ENCODE results near the gene ABCC11.

The ABCC11 gene

GRCh38 chr16:48146131-48146530 is 101.2 kb downstream of the ABCC11 start:
- CTCF ChIA-PET, result no interaction called here
- TF ChIP-seq L3MBTL2 (conservative IDR thresholded peaks at IDR 0.05), result no peak
- no peak for TF ChIP-seq CTBP1 (IDR thresholded peaks at IDR 0.05; ENCODE audit: borderline replicate concordance)
- no peak for TF ChIP-seq LEF1 (IDR thresholded peaks at IDR 0.05; ENCODE audit: borderline replicate concordance)
- TF ChIP-seq SUZ12 (IDR thresholded peaks at IDR 0.05), result no peak
- no peak for TF ChIP-seq FOXA1 (IDR thresholded peaks at IDR 0.05)
- TF ChIP-seq BHLHE40 (IDR thresholded peaks at IDR 0.05; ENCODE audit: borderline replicate concordance), result no peak
- no peak for TF ChIP-seq NFRKB (IDR thresholded peaks at IDR 0.05)
- TF ChIP-seq TARDBP (IDR thresholded peaks at IDR 0.05), result no peak
- no peak for TF ChIP-seq FOXK2 (IDR thresholded peaks at IDR 0.05)
- POLR2A ChIA-PET, result no interaction called here
- no peak for DNase-seq (ENCODE audit: extremely low spot score)

GRCh38 chr16:48143812-48144368 is 103.4 kb downstream of the ABCC11 start:
- POLR2A ChIA-PET, result no interaction called here
- CTCF ChIA-PET, result no interaction called here
- DNase-seq (ENCODE audit: extremely low spot score), result no peak
- no peak for TF ChIP-seq TARDBP (IDR thresholded peaks at IDR 0.05)
- no peak for TF ChIP-seq PKNOX1 (IDR thresholded peaks at IDR 0.05)
- no peak for TF ChIP-seq FOXA1 (IDR thresholded peaks at IDR 0.05)
- no peak for TF ChIP-seq LEF1 (IDR thresholded peaks at IDR 0.05; ENCODE audit: borderline replicate concordance)
- no peak for TF ChIP-seq SP1 (IDR thresholded peaks at IDR 0.05)
- TF ChIP-seq HDGF (IDR thresholded peaks at IDR 0.05; ENCODE audit: borderline replicate concordance), result no peak
- TF ChIP-seq ZNF384 (IDR thresholded peaks at IDR 0.05), result no peak
- no peak for TF ChIP-seq NFRKB (IDR thresholded peaks at IDR 0.05)

GRCh38 chr16:48140821-48141220 is 106.5 kb downstream of the ABCC11 start:
- ChIA-PET CTCF (no interaction called here), POLR2A (no interaction called here)
- DNase-seq (ENCODE audit: extremely low spot score), result no peak
- no peak for TF ChIP-seq BHLHE40 (IDR thresholded peaks at IDR 0.05; ENCODE audit: borderline replicate concordance)
- no peak for TF ChIP-seq FOXK2 (IDR thresholded peaks at IDR 0.05)
- TF ChIP-seq ZNF384 (IDR thresholded peaks at IDR 0.05), result no peak
- no peak for TF ChIP-seq ELF4 (IDR thresholded peaks at IDR 0.05)
- TF ChIP-seq TARDBP (IDR thresholded peaks at IDR 0.05), result no peak
- no peak for TF ChIP-seq CTBP1 (IDR thresholded peaks at IDR 0.05; ENCODE audit: borderline replicate concordance)
- TF ChIP-seq SUZ12 (IDR thresholded peaks at IDR 0.05), result no peak
- TF ChIP-seq HDGF (IDR thresholded peaks at IDR 0.05; ENCODE audit: borderline replicate concordance), result no peak
- no peak for TF ChIP-seq FOXA1 (IDR thresholded peaks at IDR 0.05)
- no peak for TF ChIP-seq L3MBTL2 (conservative IDR thresholded peaks at IDR 0.05)
- TF ChIP-seq FOXM1 (IDR thresholded peaks at IDR 0.05; ENCODE audit: borderline replicate concordance), result no peak
- no peak for TF ChIP-seq NFRKB (IDR thresholded peaks at IDR 0.05)
- no peak for TF ChIP-seq LEF1 (IDR thresholded peaks at IDR 0.05; ENCODE audit: borderline replicate concordance)
- TF ChIP-seq PKNOX1 (IDR thresholded peaks at IDR 0.05), result no peak
- no peak for TF ChIP-seq SP1 (IDR thresholded peaks at IDR 0.05)
- no peak for TF ChIP-seq ARNT (IDR thresholded peaks at IDR 0.05)

GRCh38 chr16:48139517-48139916 is 107.8 kb downstream of the ABCC11 start:
- ChIA-PET CTCF (no interaction called here), POLR2A (no interaction called here)
- no peak for TF ChIP-seq ZNF384 (IDR thresholded peaks at IDR 0.05)
- no peak for TF ChIP-seq SP1 (IDR thresholded peaks at IDR 0.05)
- TF ChIP-seq NFRKB (IDR thresholded peaks at IDR 0.05), result no peak
- TF ChIP-seq ARNT (IDR thresholded peaks at IDR 0.05), result no peak
- TF ChIP-seq CTBP1 (IDR thresholded peaks at IDR 0.05; ENCODE audit: borderline replicate concordance), result no peak
- no peak for TF ChIP-seq FOXA1 (IDR thresholded peaks at IDR 0.05)
- no peak for TF ChIP-seq FOXM1 (IDR thresholded peaks at IDR 0.05; ENCODE audit: borderline replicate concordance)
- TF ChIP-seq TARDBP (IDR thresholded peaks at IDR 0.05), result no peak
- no peak for TF ChIP-seq PKNOX1 (IDR thresholded peaks at IDR 0.05)
- TF ChIP-seq FOXK2 (IDR thresholded peaks at IDR 0.05), result no peak
- TF ChIP-seq HDGF (IDR thresholded peaks at IDR 0.05; ENCODE audit: borderline replicate concordance), result no peak
- no peak for TF ChIP-seq L3MBTL2 (conservative IDR thresholded peaks at IDR 0.05)
- TF ChIP-seq LEF1 (IDR thresholded peaks at IDR 0.05; ENCODE audit: borderline replicate concordance), result no peak
- no peak for TF ChIP-seq BHLHE40 (IDR thresholded peaks at IDR 0.05; ENCODE audit: borderline replicate concordance)
- TF ChIP-seq SUZ12 (IDR thresholded peaks at IDR 0.05), result no peak
- TF ChIP-seq ELF4 (IDR thresholded peaks at IDR 0.05), result no peak
- DNase-seq (ENCODE audit: extremely low spot score), result no peak

- no peak for DNase-seq (ENCODE audit: extremely low spot score)
- CTCF ChIA-PET, result no interaction called here
- POLR2A ChIA-PET, result no interaction called here
- TF ChIP-seq ARNT (IDR thresholded peaks at IDR 0.05) (no peak), LEF1 (IDR thresholded peaks at IDR 0.05; ENCODE audit: borderline replicate concordance) (no peak), BHLHE40 (IDR thresholded peaks at IDR 0.05; ENCODE audit: borderline replicate concordance) (no peak), TARDBP (IDR thresholded peaks at IDR 0.05) (no peak), CTBP1 (IDR thresholded peaks at IDR 0.05; ENCODE audit: borderline replicate concordance) (no peak), SUZ12 (IDR thresholded peaks at IDR 0.05) (no peak), FOXK2 (IDR thresholded peaks at IDR 0.05) (no peak), NFRKB (IDR thresholded peaks at IDR 0.05) (no peak), PKNOX1 (IDR thresholded peaks at IDR 0.05) (no peak), HDGF (IDR thresholded peaks at IDR 0.05; ENCODE audit: borderline replicate concordance) (no peak), FOXM1 (IDR thresholded peaks at IDR 0.05; ENCODE audit: borderline replicate concordance) (no peak), FOXA1 (IDR thresholded peaks at IDR 0.05) (no peak), SP1 (IDR thresholded peaks at IDR 0.05) (no peak), ELF4 (IDR thresholded peaks at IDR 0.05) (no peak), ZNF384 (IDR thresholded peaks at IDR 0.05) (no peak), L3MBTL2 (conservative IDR thresholded peaks at IDR 0.05) (no peak)
These were observed 108.8 kb downstream of the ABCC11 start for GRCh38 chr16:48138543-48138942.
